Hepatocyte (in vitro differentiated cells): ENCODE measurements around the gene GRB14.

ENCODE experiments used
- CTCF ChIP-seq: fragments of 200-600 bp; sonication (generic); IDR thresholded peaks from 2 replicates; pipeline ENCODE4 v1.5.1; 2016; ENCODE audit warnings: antibody characterized with exemption, mild to moderate bottlenecking; ENCODE audit not compliant: poor library complexity
- EZH2 ChIP-seq: fragments of 200-600 bp; sonication (generic); IDR thresholded peaks from 2 replicates; pipeline ENCODE4 v1.6.1; 2016; ENCODE audit warnings: antibody characterized with exemption, mild to moderate bottlenecking, borderline replicate concordance
- EZH2phosphoT487 ChIP-seq: fragments of 200-600 bp; sonication (generic); IDR thresholded peaks from one replicate; pipeline ENCODE4 v1.6.1; 2018; ENCODE audit warnings: antibody characterized with exemption, mild to moderate bottlenecking, low read depth, moderate library complexity; ENCODE audit not compliant: unreplicated experiment, severe bottlenecking

DNA sequence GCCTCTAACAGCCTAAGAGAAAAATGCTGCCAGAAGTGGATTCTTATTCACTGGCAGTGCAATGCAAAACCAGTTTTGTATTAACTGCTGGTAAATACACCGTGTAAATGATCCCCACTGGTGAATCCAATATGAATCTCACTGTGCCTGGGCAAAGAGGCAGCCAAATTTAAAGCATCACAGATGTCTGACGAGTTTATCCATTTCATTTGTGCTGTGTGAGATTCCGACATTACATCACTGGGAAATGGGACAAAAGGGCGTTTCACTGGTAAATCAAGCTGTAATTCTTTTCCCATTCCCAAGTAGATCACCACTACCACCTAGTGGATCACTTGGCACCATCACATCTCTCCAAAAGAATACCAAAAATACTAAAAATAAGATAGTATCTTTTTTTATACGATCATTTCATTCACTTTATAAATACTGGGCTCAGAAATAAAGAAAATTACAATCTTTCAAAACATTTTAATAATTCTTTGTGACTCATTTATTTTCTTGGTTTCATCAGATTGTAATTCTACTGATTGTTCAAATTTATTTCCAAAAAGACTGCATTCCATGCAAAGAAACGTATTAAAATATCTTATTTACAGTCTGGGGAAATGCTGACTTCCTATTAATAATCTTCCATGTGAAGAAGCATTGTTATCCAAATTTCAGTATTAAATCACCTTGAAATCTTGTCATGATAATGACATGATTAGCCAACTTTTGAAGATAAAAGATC lies 125.6 kb downstream of the GRB14 start:
- peak; percentile 52 for TF ChIP-seq CTCF
- no peak for TF ChIP-seq EZH2
- TF ChIP-seq EZH2phosphoT487, result no peak
